NCI-H524 treated with DMSO at 0.1 percent for 48 hours (cell line): Measurements from ENCODE around the gene IRF2BP2.

Experiments
- DNase-seq: peaks from one replicate; lab custom pipeline; 2025; lab: John Stamatoyannopoulos, UW

IRF2BP2 gene

GRCh38 chr1:234583755-234584419 lies 26.1 kb downstream of the IRF2BP2 start:
- DNase-seq: no peak

- no peak for DNase-seq
These were observed 27.2 kb downstream of the IRF2BP2 start for GRCh38 chr1:234582681-234583301.

- no peak for DNase-seq
These were observed 27.8 kb downstream of the IRF2BP2 start for GRCh38 chr1:234582186-234582585.

GRCh38 chr1:234581063-234581714 lies 28.8 kb downstream of the IRF2BP2 start:
- no peak for DNase-seq

GRCh38 chr1:234579967-234580366 lies 30.0 kb downstream of the IRF2BP2 start:
- no peak for DNase-seq

- no peak for DNase-seq
These were observed 31.2 kb downstream of the IRF2BP2 start for GRCh38 chr1:234578735-234579134.

- DNase-seq: no peak
These were observed 31.9 kb downstream of the IRF2BP2 start for GRCh38 chr1:234578087-234578486.

GRCh38 chr1:234573711-234574299 lies 36.2 kb downstream of the IRF2BP2 start:
- no peak for DNase-seq

GRCh38 chr1:234572966-234573365 lies 37.0 kb downstream of the IRF2BP2 start:
- DNase-seq: no peak

GRCh38 chr1:234571702-234572101 lies 38.3 kb downstream of the IRF2BP2 start:
- DNase-seq: no peak

- no peak for DNase-seq
These were observed 39.5 kb downstream of the IRF2BP2 start for GRCh38 chr1:234570329-234571120.

GRCh38 chr1:234568345-234568744 lies 41.6 kb downstream of the IRF2BP2 start:
- no peak for DNase-seq

GRCh38 chr1:234565132-234565531 lies 44.8 kb downstream of the IRF2BP2 start:
- DNase-seq: no peak

GRCh38 chr1:234564035-234565029 lies 45.6 kb downstream of the IRF2BP2 start:
- DNase-seq: no peak

GRCh38 chr1:234562334-234562733 lies 47.6 kb downstream of the IRF2BP2 start:
- DNase-seq: no peak

- no peak for DNase-seq
These were observed 48.7 kb downstream of the IRF2BP2 start for GRCh38 chr1:234561319-234561718.

- no peak for DNase-seq
These were observed 49.9 kb downstream of the IRF2BP2 start for GRCh38 chr1:234559902-234560676.

GRCh38 chr1:234559152-234559901 lies 50.7 kb downstream of the IRF2BP2 start:
- no peak for DNase-seq

GRCh38 chr1:234558330-234558836 lies 51.6 kb downstream of the IRF2BP2 start:
- DNase-seq: no peak
